EL (cell line): ENCODE measurements around the gene TMEM263.

Experiments used
- DNase-seq: peaks from one replicate; pipeline ENCODE4 v3.0.0-alpha.2; 2016

The TMEM263 gene

GRCh38 chr12:106950591-106950990 is 5.1 kb upstream of the TMEM263 start:
- DNase-seq, result no peak

- DNase-seq, result peak; percentile 79
Measured at GRCh38 chr12:106953352-106954250, 2.1 kb upstream of the TMEM263 start.

GRCh38 chr12:106954462-106955376 is 988 bp upstream of the TMEM263 start:
- DNase-seq, result peak; percentile 53

GRCh38 chr12:106956048-106956578 is 406 bp downstream of the TMEM263 start:
- DNase-seq, result peak; percentile 75

GRCh38 chr12:106957583-106957982 is 1.9 kb downstream of the TMEM263 start:
- DNase-seq, result peak; percentile 14

GRCh38 chr12:106960443-106960842 is 4.7 kb downstream of the TMEM263 start:
- no peak for DNase-seq

GRCh38 chr12:106962286-106962685 is 6.6 kb downstream of the TMEM263 start:
- peak; percentile 53 for DNase-seq

GRCh38 chr12:106964526-106964925 is 8.8 kb downstream of the TMEM263 start:
- no peak for DNase-seq

GRCh38 chr12:106971065-106971464 is 15.4 kb downstream of the TMEM263 start:
- no peak for DNase-seq

- DNase-seq, result no peak
Measured at GRCh38 chr12:106973545-106973944, 17.8 kb downstream of the TMEM263 start.

GRCh38 chr12:106974511-106974910 is 18.8 kb downstream of the TMEM263 start:
- no peak for DNase-seq

GRCh38 chr12:106975098-106975497 is 19.4 kb downstream of the TMEM263 start:
- no peak for DNase-seq

- peak; percentile 36 for DNase-seq
Measured at GRCh38 chr12:106975993-106976658, 20.4 kb downstream of the TMEM263 start.

GRCh38 chr12:106976668-106977067 is 21.0 kb downstream of the TMEM263 start:
- no peak for DNase-seq

- DNase-seq, result peak; percentile 42
Measured at GRCh38 chr12:106978035-106978800, 22.5 kb downstream of the TMEM263 start.

- no peak for DNase-seq
Measured at GRCh38 chr12:106980944-106981343, 25.2 kb downstream of the TMEM263 start.

GRCh38 chr12:106981788-106982187 is 26.1 kb downstream of the TMEM263 start:
- DNase-seq, result no peak

GRCh38 chr12:106982229-106982628 is 26.5 kb downstream of the TMEM263 start:
- no peak for DNase-seq

GRCh38 chr12:106984588-106985137 is 29.0 kb downstream of the TMEM263 start:
- DNase-seq, result no peak

GRCh38 chr12:106985479-106985878 is 29.8 kb downstream of the TMEM263 start:
- no peak for DNase-seq

GRCh38 chr12:106986135-106986534 is 30.4 kb downstream of the TMEM263 start:
- no peak for DNase-seq
